ENCODE results near the gene HCAR1.
"Not testable (repeated sequence)": the region's sequence is repeated elsewhere in the genome, so short reads cannot be mapped to it uniquely, and the experiment has no call there.

- TF ChIP-seq, protein P1, sequence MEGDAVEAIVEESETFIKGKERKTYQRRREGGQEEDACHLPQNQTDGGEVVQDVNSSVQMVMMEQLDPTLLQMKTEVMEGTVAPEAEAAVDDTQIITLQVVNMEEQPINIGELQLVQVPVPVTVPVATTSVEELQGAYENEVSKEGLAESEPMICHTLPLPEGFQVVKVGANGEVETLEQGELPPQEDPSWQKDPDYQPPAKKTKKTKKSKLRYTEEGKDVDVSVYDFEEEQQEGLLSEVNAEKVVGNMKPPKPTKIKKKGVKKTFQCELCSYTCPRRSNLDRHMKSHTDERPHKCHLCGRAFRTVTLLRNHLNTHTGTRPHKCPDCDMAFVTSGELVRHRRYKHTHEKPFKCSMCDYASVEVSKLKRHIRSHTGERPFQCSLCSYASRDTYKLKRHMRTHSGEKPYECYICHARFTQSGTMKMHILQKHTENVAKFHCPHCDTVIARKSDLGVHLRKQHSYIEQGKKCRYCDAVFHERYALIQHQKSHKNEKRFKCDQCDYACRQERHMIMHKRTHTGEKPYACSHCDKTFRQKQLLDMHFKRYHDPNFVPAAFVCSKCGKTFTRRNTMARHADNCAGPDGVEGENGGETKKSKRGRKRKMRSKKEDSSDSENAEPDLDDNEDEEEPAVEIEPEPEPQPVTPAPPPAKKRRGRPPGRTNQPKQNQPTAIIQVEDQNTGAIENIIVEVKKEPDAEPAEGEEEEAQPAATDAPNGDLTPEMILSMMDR (IDR thresholded peaks at IDR 0.05) = not testable (repeated sequence)
- TF ChIP-seq POLR2A (IDR thresholded peaks at IDR 0.05) = not testable (repeated sequence)
These were observed 26.8 kb downstream of the HCAR1 start for GRCh38 chr12:122703841-122704240.
